A673 (cell line): ENCODE measurements around the gene STX1B. TPM values are rescaled to one million over a fixed set of nuclear protein-coding genes. Genes with fewer than 3 reads are reported as not detected.

Experiments
- Bru-seq: library from RNA; stranded (reverse); fragments of 400-500 nt; gene quantifications from one replicate; lab custom pipeline; 2021; lab: Mats Ljungman, UMichigan
- BruChase-seq, 2 experiments: library from RNA; stranded (reverse); fragments of 400-500 nt; gene quantifications; one replicate each; lab custom pipeline; 2021; lab: Mats Ljungman, UMichigan
- BruUV-seq: library from RNA; stranded (reverse); fragments of 400-500 nt; replicated peaks from 2 replicates; lab custom pipeline; 2021; lab: Mats Ljungman, UMichigan
- CTCF ChIA-PET: fragments of 300-600 bp; sonication (Branson Sonifier 250); formaldehyde crosslinking; loops from one replicate; lab custom pipeline; 2022; ENCODE audit warnings: antibody characterized with exemption; lab: Charles Lee
- POLR2A ChIA-PET: fragments of 300-600 bp; sonication (Branson Sonifier 250); formaldehyde crosslinking; loops from one replicate; lab custom pipeline; 2022; ENCODE audit warnings: antibody characterized with exemption; ENCODE audit not compliant: low non-redundant PET; lab: Charles Lee
- DNase-seq: peaks from one replicate; pipeline ENCODE4 v3.0.0-alpha.2; 2015; ENCODE audit warnings: low spot score
- H3K27ac ChIP-seq: fragments of 200-600 bp; sonication (generic); 2 replicates; pipeline ENCODE4 v1.5.1; 2016; ENCODE audit warnings: mixed run types, low read depth, mild to moderate bottlenecking, mixed read lengths, antibody characterized with exemption, low read length; ENCODE audit not compliant: poor library complexity, severe bottlenecking
- H3K27me3 ChIP-seq: fragments of 200-600 bp; sonication (generic); replicated peaks from 2 replicates; pipeline ENCODE4 v1.6.1; 2017; ENCODE audit warnings: mixed run types, low read depth, mild to moderate bottlenecking, mixed read lengths, antibody characterized with exemption, low read length; ENCODE audit not compliant: insufficient read depth, poor library complexity
- H3K36me3 ChIP-seq: fragments of 200-600 bp; sonication (generic); 2 replicates; pipeline ENCODE4 v1.6.1; 2016; ENCODE audit warnings: mixed run types, mild to moderate bottlenecking, mixed read lengths, antibody characterized with exemption, low read length; ENCODE audit not compliant: insufficient read depth, poor library complexity, severe bottlenecking
- H3K4me1 ChIP-seq: fragments of 200-600 bp; sonication (generic); 2 replicates; pipeline ENCODE4 v1.6.1; 2017; ENCODE audit warnings: mixed run types, mild to moderate bottlenecking, mixed read lengths, antibody characterized with exemption, low read length; ENCODE audit not compliant: insufficient read depth, poor library complexity, severe bottlenecking
- H3K4me3 ChIP-seq: fragments of 200-600 bp; sonication (generic); 2 replicates; pipeline ENCODE4 v1.5.1; 2016; ENCODE audit warnings: low read depth, mixed run types, mild to moderate bottlenecking, mixed read lengths, low read length; ENCODE audit not compliant: poor library complexity, severe bottlenecking
- H3K9me3 ChIP-seq: fragments of 200-600 bp; sonication (generic); 2 replicates; pipeline ENCODE4 v1.6.1; 2016; ENCODE audit warnings: mixed run types, low read depth, mild to moderate bottlenecking, mixed read lengths, antibody characterized with exemption, low read length; ENCODE audit not compliant: poor library complexity, severe bottlenecking
- EZH2 ChIP-seq: fragments of 200-600 bp; sonication (generic); IDR thresholded peaks from 2 replicates; pipeline ENCODE4 v1.6.1; 2017; ENCODE audit warnings: borderline replicate concordance, low read depth, mild to moderate bottlenecking, mixed read lengths, antibody characterized with exemption, low read length; ENCODE audit not compliant: poor library complexity, severe bottlenecking
- intact Hi-C: fragments of 100-400 bp; cut with micrococcal nuclease; formaldehyde crosslinking; loops from one replicate; pipeline ENCODE4 v1.10.0; 2022; ENCODE audit not compliant: unreplicated experiment
- long read RNA-seq: library from polyadenylated mRNA; stranded (forward); transcript quantifications from one replicate; pipeline ENCODE4 v2.0.0, GENCODE V29; 2022
- total RNA-seq: library from RNA; stranded (reverse); gene quantifications from 2 replicates; pipeline ENCODE4 v1.2.3, GENCODE V29; 2021
- TF ChIP-seq, protein P1 (sequence below): fragments of 300-800, 200-600 bp; sonication (generic); conservative IDR thresholded peaks from 2 replicates; pipeline ENCODE4 v1.5.1; 2017; ENCODE audit warnings: low read depth, mild to moderate bottlenecking, antibody characterized with exemption, low read length, moderate library complexity, mixed read lengths

STX1B gene
- total RNA-seq (0.62 and 1.1 TPM in 2 replicates), Bru-seq, nascent RNA (percentile 13 among the genes with signal in this experiment), BruChase-seq, experiment 1, labeled RNA remaining after a 2-hour chase (percentile 19 among the genes with signal in this experiment), BruChase-seq, experiment 2, labeled RNA remaining after a 6-hour chase (percentile 22 among the genes with signal in this experiment)
- long read RNA-seq, partial matches to known transcripts: 1 of 1 reads
- long read RNA-seq, other reads (novel, unspliced or antisense): 0 of 1 reads

DNA sequence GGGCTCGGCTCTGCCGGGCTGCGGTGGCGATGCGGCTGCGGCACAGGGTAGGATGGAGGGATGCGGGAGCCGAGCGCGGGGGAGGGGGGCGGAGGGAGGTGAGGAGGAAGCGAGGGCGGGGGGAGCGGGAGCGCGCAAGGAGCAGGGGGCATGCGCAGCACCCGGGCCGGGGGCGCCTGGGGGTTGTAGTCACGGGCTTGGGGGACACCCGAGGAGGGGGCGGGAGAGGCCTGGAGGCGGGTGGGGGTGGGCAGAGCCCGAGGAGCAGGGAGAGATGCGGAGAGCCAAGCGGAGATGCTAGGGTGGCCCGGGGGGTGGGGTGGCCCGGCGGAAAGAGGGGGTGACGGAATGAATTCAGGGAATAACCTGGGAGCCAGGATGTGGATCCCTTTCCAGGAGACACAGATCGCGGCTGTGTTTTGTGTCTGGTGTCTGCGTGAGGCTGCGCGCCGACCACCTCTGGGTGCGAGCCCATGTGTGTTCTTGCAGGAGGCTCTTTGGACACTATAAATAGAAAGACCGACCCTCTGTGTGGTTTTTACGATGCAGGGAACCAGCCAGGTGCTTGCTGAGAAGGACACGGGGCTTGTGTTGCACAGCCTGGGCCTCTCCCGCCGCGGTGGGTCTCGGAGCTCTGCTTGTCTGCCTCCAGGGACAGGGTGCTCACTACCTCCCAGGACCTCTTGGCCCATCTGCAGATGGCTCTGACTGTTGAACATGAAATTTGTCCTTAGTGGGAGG, at the start of gene STX1B:
TSS of gene STX1B (minus strand) at position 54 of the 741 bp plus-strand sequence. CDS start 242 bp downstream, outside the sequence.
- H3K27me3 ChIP-seq: peaks cover 23% of the 10 kb centered on the region
- intact Hi-C loops: no loop called here
- no peaks in the 10 kb centered on the region for H3K9me3 ChIP-seq
- no TSS peak for BruUV-seq
- no peak within 1 kb of the TSS for H3K27ac ChIP-seq
- no peaks in the 10 kb centered on the region for H3K36me3 ChIP-seq
- no peaks in the 10 kb centered on the region for H3K4me1 ChIP-seq
- peak within 1 kb of the TSS; percentile 31 for H3K4me3 ChIP-seq
- POLR2A ChIA-PET: no interaction called here
- DNase-seq: peak; percentile 35
- TF ChIP-seq, protein P1, sequence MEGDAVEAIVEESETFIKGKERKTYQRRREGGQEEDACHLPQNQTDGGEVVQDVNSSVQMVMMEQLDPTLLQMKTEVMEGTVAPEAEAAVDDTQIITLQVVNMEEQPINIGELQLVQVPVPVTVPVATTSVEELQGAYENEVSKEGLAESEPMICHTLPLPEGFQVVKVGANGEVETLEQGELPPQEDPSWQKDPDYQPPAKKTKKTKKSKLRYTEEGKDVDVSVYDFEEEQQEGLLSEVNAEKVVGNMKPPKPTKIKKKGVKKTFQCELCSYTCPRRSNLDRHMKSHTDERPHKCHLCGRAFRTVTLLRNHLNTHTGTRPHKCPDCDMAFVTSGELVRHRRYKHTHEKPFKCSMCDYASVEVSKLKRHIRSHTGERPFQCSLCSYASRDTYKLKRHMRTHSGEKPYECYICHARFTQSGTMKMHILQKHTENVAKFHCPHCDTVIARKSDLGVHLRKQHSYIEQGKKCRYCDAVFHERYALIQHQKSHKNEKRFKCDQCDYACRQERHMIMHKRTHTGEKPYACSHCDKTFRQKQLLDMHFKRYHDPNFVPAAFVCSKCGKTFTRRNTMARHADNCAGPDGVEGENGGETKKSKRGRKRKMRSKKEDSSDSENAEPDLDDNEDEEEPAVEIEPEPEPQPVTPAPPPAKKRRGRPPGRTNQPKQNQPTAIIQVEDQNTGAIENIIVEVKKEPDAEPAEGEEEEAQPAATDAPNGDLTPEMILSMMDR: no peak
- TF ChIP-seq EZH2: no peak
- CTCF ChIA-PET: no interaction called here

DNA sequence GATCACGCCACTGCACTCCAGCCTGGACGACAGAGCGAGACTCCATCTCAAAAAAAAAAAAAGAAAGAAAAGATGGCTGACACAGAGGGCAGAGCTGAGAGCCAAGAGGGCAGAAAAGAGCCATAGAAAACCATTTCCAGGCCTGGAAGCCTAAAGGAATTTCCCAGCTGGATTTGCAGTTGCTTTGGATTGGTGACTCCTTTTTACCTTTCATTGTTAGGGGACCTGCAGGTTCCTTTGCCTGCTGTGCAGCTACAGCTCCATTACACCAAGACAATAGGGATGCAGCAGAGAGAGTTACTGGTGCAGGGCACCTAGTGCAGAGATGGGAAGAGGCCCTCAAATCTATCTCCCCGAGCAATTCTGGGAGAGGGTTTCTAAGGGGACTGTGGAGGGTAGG, 45.2 kb upstream of the STX1B start:
- TSS peak; percentile 55 for BruUV-seq
- H3K27me3 ChIP-seq: no peaks in the 10 kb centered on the region
- no peaks in the 10 kb centered on the region for H3K36me3 ChIP-seq
- no peak overlapping the region for H3K27ac ChIP-seq
- H3K4me1 ChIP-seq: no peaks in the 10 kb centered on the region
- intact Hi-C loops: no loop called here
- no peak for DNase-seq
- CTCF ChIA-PET: no interaction called here
- no peak for TF ChIP-seq EZH2
- TF ChIP-seq, protein P1: no peak
- POLR2A ChIA-PET: no interaction called here
- H3K9me3 ChIP-seq: no peaks in the 10 kb centered on the region
- no peak overlapping the region for H3K4me3 ChIP-seq

DNA sequence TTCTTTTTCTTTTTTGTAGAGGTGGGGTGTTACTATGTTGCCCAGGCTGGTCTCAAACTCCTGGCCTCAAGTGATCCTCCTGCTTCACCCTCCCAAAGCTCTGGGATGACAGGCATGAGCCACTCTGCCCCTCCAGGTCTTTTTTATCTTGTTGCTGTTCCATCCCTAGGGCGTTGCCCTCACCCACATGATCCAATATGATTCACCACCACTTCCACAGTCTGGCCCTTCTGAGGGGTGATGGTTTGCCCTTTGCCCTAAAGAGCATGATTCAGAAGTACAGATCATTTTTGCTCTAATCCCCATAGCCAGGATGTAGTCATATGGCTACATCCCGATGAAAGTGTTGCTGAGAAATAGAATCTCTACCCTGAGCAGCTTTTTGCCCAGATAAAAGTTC, 41.7 kb upstream of the STX1B start:
- CTCF ChIA-PET: no interaction called here
- Histone ChIP-seq H3K9me3 (no peaks in the 10 kb centered on the region), H3K4me1 (no peaks in the 10 kb centered on the region), H3K36me3 (no peaks in the 10 kb centered on the region), H3K27me3 (no peaks in the 10 kb centered on the region), H3K27ac (no peak overlapping the region), H3K4me3 (no peak overlapping the region)
- intact Hi-C loops: no loop called here
- TF ChIP-seq EZH2: no peak
- TF ChIP-seq, protein P1: no peak
- DNase-seq: no peak
- POLR2A ChIA-PET: no interaction called here
- no TSS peak for BruUV-seq
